Rectal smooth muscle tissue (tissue), 1 donor: ENCODE data around the gene SPDYE3.
"Not testable (repeated sequence)": the region's sequence is repeated elsewhere in the genome, so short reads cannot be mapped to it uniquely, and the experiment has no call there.

Experiments used
- H3K27ac ChIP-seq: one replicate; pipeline ENCODE4 v1.7.0; 2013; ENCODE audit warnings: low read depth, low read length, inconsistent platforms
- H3K27me3 ChIP-seq: one replicate; pipeline ENCODE4 v1.7.0; 2013; ENCODE audit warnings: low read length; ENCODE audit not compliant: control insufficient read depth, insufficient read depth
- H3K36me3 ChIP-seq: one replicate; pipeline ENCODE4 v1.7.0; 2013; ENCODE audit warnings: low read length; ENCODE audit not compliant: control insufficient read depth, insufficient read depth
- H3K4me1 ChIP-seq: one replicate; pipeline ENCODE4 v1.7.0; 2013; ENCODE audit warnings: low read length; ENCODE audit not compliant: control insufficient read depth, insufficient read depth
- H3K4me3 ChIP-seq: one replicate; pipeline ENCODE4 v1.7.0; 2013; ENCODE audit warnings: low read length
- H3K9ac ChIP-seq: one replicate; pipeline ENCODE4 v1.7.0; 2013; ENCODE audit warnings: low read length

SPDYE3 gene

GRCh38 chr7:100360135-100360854, 52.8 kb downstream of the SPDYE3 start:
- no peak overlapping the region for H3K27ac ChIP-seq
- H3K27me3 ChIP-seq: no peaks in the 10 kb centered on the region
- no peaks in the 10 kb centered on the region for H3K4me1 ChIP-seq
- no peak overlapping the region for H3K4me3 ChIP-seq
- H3K36me3 ChIP-seq: peaks cover 31% of the 10 kb centered on the region
- H3K9ac ChIP-seq: no peak overlapping the region

GRCh38 chr7:100363098-100363497, 55.6 kb downstream of the SPDYE3 start:
- Histone ChIP-seq H3K9ac (no peak overlapping the region), H3K27me3 (no peaks in the 10 kb centered on the region), H3K27ac (no peak overlapping the region), H3K4me3 (no peak overlapping the region), H3K4me1 (no peaks in the 10 kb centered on the region), H3K36me3 (peaks cover 16% of the 10 kb centered on the region)

GRCh38 chr7:100363797-100364196, 56.3 kb downstream of the SPDYE3 start:
- peaks cover 16% of the 10 kb centered on the region for H3K36me3 ChIP-seq
- not testable (repeated sequence) for H3K4me3 ChIP-seq

GRCh38 chr7:100364480-100364879, 57.0 kb downstream of the SPDYE3 start:
- Histone ChIP-seq H3K27me3 (no peaks in the 10 kb centered on the region), H3K27ac (no peak overlapping the region), H3K9ac (no peak overlapping the region), H3K36me3 (peaks cover 10% of the 10 kb centered on the region), H3K4me1 (no peaks in the 10 kb centered on the region), H3K4me3 (no peak overlapping the region)

More at GRCh38 chr7:100363797-100364196, 56.3 kb downstream of the SPDYE3 start:
- not testable (repeated sequence) for H3K4me1 ChIP-seq, H3K9ac ChIP-seq, H3K27me3 ChIP-seq, H3K27ac ChIP-seq

GRCh38 chr7:100365998-100366367, 58.5 kb downstream of the SPDYE3 start:
- H3K4me3 ChIP-seq, H3K27me3 ChIP-seq, H3K4me1 ChIP-seq, H3K27ac ChIP-seq, H3K9ac ChIP-seq, H3K36me3 ChIP-seq: not testable (repeated sequence)

- H3K9ac ChIP-seq: no peak overlapping the region
- H3K27ac ChIP-seq: no peak overlapping the region
- no peaks in the 10 kb centered on the region for H3K27me3 ChIP-seq
- no peaks in the 10 kb centered on the region for H3K36me3 ChIP-seq
- no peaks in the 10 kb centered on the region for H3K4me1 ChIP-seq
- H3K4me3 ChIP-seq: no peak overlapping the region
These were observed 59.1 kb downstream of the SPDYE3 start for GRCh38 chr7:100366411-100367250.

- no peaks in the 10 kb centered on the region for H3K36me3 ChIP-seq
- H3K27ac ChIP-seq: no peak overlapping the region
- no peaks in the 10 kb centered on the region for H3K27me3 ChIP-seq
- no peaks in the 10 kb centered on the region for H3K4me1 ChIP-seq
- H3K9ac ChIP-seq: no peak overlapping the region
- H3K4me3 ChIP-seq: no peak overlapping the region
These were observed 59.7 kb downstream of the SPDYE3 start for GRCh38 chr7:100367251-100367620.

GRCh38 chr7:100367676-100368613, 60.4 kb downstream of the SPDYE3 start:
- H3K27me3 ChIP-seq: no peaks in the 10 kb centered on the region
- no peaks in the 10 kb centered on the region for H3K36me3 ChIP-seq
- no peaks in the 10 kb centered on the region for H3K4me1 ChIP-seq
- H3K9ac ChIP-seq: no peak overlapping the region
- H3K4me3 ChIP-seq: no peak overlapping the region
- H3K27ac ChIP-seq: no peak overlapping the region

GRCh38 chr7:100369105-100369504, 61.6 kb downstream of the SPDYE3 start:
- no peak overlapping the region for H3K27ac ChIP-seq
- no peaks in the 10 kb centered on the region for H3K36me3 ChIP-seq
- no peak overlapping the region for H3K9ac ChIP-seq
- no peaks in the 10 kb centered on the region for H3K27me3 ChIP-seq
- H3K4me1 ChIP-seq: no peaks in the 10 kb centered on the region
- H3K4me3 ChIP-seq: no peak overlapping the region

- H3K4me3 ChIP-seq: no peak overlapping the region
- no peaks in the 10 kb centered on the region for H3K36me3 ChIP-seq
- no peak overlapping the region for H3K9ac ChIP-seq
- no peaks in the 10 kb centered on the region for H3K4me1 ChIP-seq
- H3K27me3 ChIP-seq: no peaks in the 10 kb centered on the region
- H3K27ac ChIP-seq: no peak overlapping the region
These were observed 62.8 kb downstream of the SPDYE3 start for GRCh38 chr7:100370303-100370702.

- H3K27me3 ChIP-seq: no peaks in the 10 kb centered on the region
- H3K27ac ChIP-seq: no peak overlapping the region
- no peaks in the 10 kb centered on the region for H3K4me1 ChIP-seq
- no peak overlapping the region for H3K4me3 ChIP-seq
- H3K9ac ChIP-seq: no peak overlapping the region
- no peaks in the 10 kb centered on the region for H3K36me3 ChIP-seq
These were observed 63.2 kb downstream of the SPDYE3 start for GRCh38 chr7:100370746-100371145.

GRCh38 chr7:100371561-100372171, 64.2 kb downstream of the SPDYE3 start:
- Histone ChIP-seq H3K27me3 (no peaks in the 10 kb centered on the region), H3K27ac (no peak overlapping the region), H3K4me1 (no peaks in the 10 kb centered on the region), H3K9ac (no peak overlapping the region), H3K36me3 (no peaks in the 10 kb centered on the region), H3K4me3 (no peak overlapping the region)
